Sigmoid colon (tissue), 7 donors: ENCODE measurements around the gene CDKN2B. TPM values are rescaled to one million over a fixed set of nuclear protein-coding genes. Genes with fewer than 3 reads are reported as not detected.

Experiments used
- DNase-seq: peaks from one replicate; pipeline ENCODE4 v3.0.0-alpha.2; 2019
- H3K27ac ChIP-seq, 4 donors: fragments of 200-600 bp; sonication (generic); one replicate each; pipeline ENCODE4 v1.5.1; 2016 to 2019; ENCODE audit warnings: mild to moderate bottlenecking in 1 of 4
- H3K27me3 ChIP-seq, 3 donors: fragments of 200-600 bp; sonication (generic); one replicate each; pipeline ENCODE4 v1.5.1; 2019; ENCODE audit warnings: mild to moderate bottlenecking in 1 of 3
- H3K36me3 ChIP-seq, 4 donors: fragments of 200-600 bp; sonication (generic); one replicate each; pipeline ENCODE4 v1.5.1; 2016 to 2019
- H3K4me1 ChIP-seq, 4 donors: fragments of 200-600 bp; sonication (generic); one replicate each; pipeline ENCODE4 v1.5.1; 2017 to 2019
- H3K4me3 ChIP-seq, 4 donors: fragments of 200-600 bp; sonication (generic); one replicate each; pipeline ENCODE4 v1.5.1; 2017 to 2019; ENCODE audit warnings: mild to moderate bottlenecking in 2 of 4, moderate library complexity in 1 of 4
- H3K9me3 ChIP-seq, 4 donors: fragments of 200-600 bp in 3 of 4; sonication (generic) in 3 of 4; one replicate each; pipeline versions ENCODE4 v1.5.1 to v1.6.1; 2013 to 2019
- EP300 ChIP-seq, 4 donors: sonication (generic); formaldehyde crosslinking; IDR thresholded peaks; one replicate each; pipeline ENCODE4 v1.6.1; 2017; ENCODE audit warnings: antibody characterized with exemption in 4 of 4
- POLR2A ChIP-seq, 2 donors: fragments of 450-650 bp; IDR thresholded peaks; one replicate each; pipeline ENCODE4 v1.6.1; 2016; ENCODE audit warnings: antibody characterized with exemption in 2 of 2, mild to moderate bottlenecking in 2 of 2, moderate library complexity in 2 of 2
- POLR2AphosphoS5 ChIP-seq, 4 donors: sonication (generic); formaldehyde crosslinking; IDR thresholded peaks; one replicate each; pipeline ENCODE4 v1.6.1; 2017; ENCODE audit warnings: antibody characterized with exemption in 4 of 4
- WGBS, 2 donors: extraction: QIAGEN DNeasy Blood & Tissue Kit; methylation state at CpG; one replicate each; pipeline ENCODE4 v1.1.7; 2013; 5-methylcytosine and 5-hydroxymethylcytosine counted together
- intact Hi-C: fragments of 100-400 bp; cut with DNase I; formaldehyde crosslinking; loops from one replicate; pipeline ENCODE4 v1.15.1; 2023
- polyA plus RNA-seq, 3 donors: library from polyadenylated mRNA; stranded (reverse); fragments of 200-250 nt; gene quantifications; one replicate each; pipeline ENCODE4 v1.2.3, GENCODE V29; 2013
- small RNA-seq, 3 donors: library from RNA; depleted of rRNA; stranded (forward); fragments of <200 nt; gene quantifications; one replicate each; pipeline ENCODE3, GENCODE V24; 2016
- total RNA-seq, 4 donors: library from RNA; depleted of rRNA; stranded (reverse); fragments of >200 nt; gene quantifications; one replicate each; pipeline ENCODE4 v1.1.0, GENCODE V29; 2016
- TF ChIP-seq, protein P1 (sequence below), 4 experiments: fragments of 450-650 bp in 3 of 4; fragments of 200-600 bp in 1 of 4; IDR thresholded peaks; one replicate each; pipeline ENCODE4 v1.5.1; 2016 to 2019; ENCODE audit warnings: antibody characterized with exemption in 4 of 4, mild to moderate bottlenecking in 3 of 4, moderate library complexity in 2 of 4
- donor health status: healthy with polysubstance abuse.
- donor health status: Bipolar disorder and iron deficiency.
- donor health status: healthy.

CDKN2B gene
- total and polyA plus RNA-seq, 7 donors = 3.0 to 124 (median 6.1) TPM

- Histone ChIP-seq H3K27ac (no peak overlapping the region), H3K36me3 (no peaks in the 10 kb centered on the region), H3K27me3 (peaks cover 0 to 17% (median 12%) of the 10 kb centered on the region in 3 donors), H3K4me1 (no peaks in the 10 kb centered on the region), H3K9me3 (peaks cover 0 to 4% (median 1%) of the 10 kb centered on the region in 4 donors), H3K4me3 (no peak overlapping the region)
- TF ChIP-seq, protein P1, sequence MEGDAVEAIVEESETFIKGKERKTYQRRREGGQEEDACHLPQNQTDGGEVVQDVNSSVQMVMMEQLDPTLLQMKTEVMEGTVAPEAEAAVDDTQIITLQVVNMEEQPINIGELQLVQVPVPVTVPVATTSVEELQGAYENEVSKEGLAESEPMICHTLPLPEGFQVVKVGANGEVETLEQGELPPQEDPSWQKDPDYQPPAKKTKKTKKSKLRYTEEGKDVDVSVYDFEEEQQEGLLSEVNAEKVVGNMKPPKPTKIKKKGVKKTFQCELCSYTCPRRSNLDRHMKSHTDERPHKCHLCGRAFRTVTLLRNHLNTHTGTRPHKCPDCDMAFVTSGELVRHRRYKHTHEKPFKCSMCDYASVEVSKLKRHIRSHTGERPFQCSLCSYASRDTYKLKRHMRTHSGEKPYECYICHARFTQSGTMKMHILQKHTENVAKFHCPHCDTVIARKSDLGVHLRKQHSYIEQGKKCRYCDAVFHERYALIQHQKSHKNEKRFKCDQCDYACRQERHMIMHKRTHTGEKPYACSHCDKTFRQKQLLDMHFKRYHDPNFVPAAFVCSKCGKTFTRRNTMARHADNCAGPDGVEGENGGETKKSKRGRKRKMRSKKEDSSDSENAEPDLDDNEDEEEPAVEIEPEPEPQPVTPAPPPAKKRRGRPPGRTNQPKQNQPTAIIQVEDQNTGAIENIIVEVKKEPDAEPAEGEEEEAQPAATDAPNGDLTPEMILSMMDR (IDR thresholded peaks at IDR 0.05) = no peak
- TF ChIP-seq EP300 (IDR thresholded peaks at IDR 0.05) (no peak), POLR2AphosphoS5 (IDR thresholded peaks at IDR 0.05) (no peak), POLR2A (IDR thresholded peaks at IDR 0.05) (no peak)
- no peak for DNase-seq
- intact Hi-C loops = no loop called here
- 84 to 87% methylated on average over 2 of the region's 2 CpGs for WGBS, 2 donors
Measured at GRCh38 chr9:21958833-21959232, 50.3 kb downstream of the CDKN2B start.

Small RNA genes lying within 50 kb of the gene (small RNA-seq; reads per million reads assigned to genes)
- 0 reads per million in 3 donors for gene RF02045

Other genes starting within 250 kb of the CDKN2B start
- gene MTAP, start 206.7 kb downstream of the CDKN2B start, total RNA-seq = 10 to 100 TPM; 19.9 to 28.5 (median 23.7) TPM
- gene MTAP, start 206.7 kb downstream of the CDKN2B start, polyA plus RNA-seq = 10 to 100 TPM in 1 of 3 donors, 1 to 10 TPM in 2; 7.6 to 13.5 (median 7.8) TPM
- gene CDKN2A, start 14.9 kb downstream of the CDKN2B start, total RNA-seq = 1 to 10 TPM; 1.4 to 6.1 (median 3.5) TPM
- 1 to 10 TPM; 1.7 to 2.5 (median 2.4) TPM for gene CDKN2A, start 14.9 kb downstream of the CDKN2B start, polyA plus RNA-seq
- 1 to 10 TPM in 2 of 4 donors, under 1 TPM in 2; 0.49 to 2.0 (median 1.0) TPM for gene CDKN2B-AS1, start 14.5 kb downstream of the CDKN2B start, total RNA-seq
- gene CDKN2B-AS1, start 14.5 kb downstream of the CDKN2B start, polyA plus RNA-seq = 100 to 1,000 TPM in 2 of 3 donors, 10 to 100 TPM in 1; 31.1 to 264 (median 250) TPM